Frontal cortex (tissue), 4 donors: ENCODE data around the gene AGBL4. TPM values are rescaled to one million over a fixed set of nuclear protein-coding genes. Genes with fewer than 3 reads are reported as not detected.

ENCODE experiments used
- DNase-seq, 2 donors: peaks; one replicate each; pipeline ENCODE4 v3.0.0; 2012; ENCODE audit warnings: low spot score in 2 of 2
- FAIRE-seq: peaks from 2 replicates; lab custom pipeline; 2012; peaks lifted over from hg19 to GRCh38; lab: Jason Lieb, UNC
- total RNA-seq: library from RNA; depleted of rRNA; stranded (reverse); fragments of >200 nt; gene quantifications from one replicate; pipeline ENCODE4 v1.2.3, GENCODE V29; 2014
- donor health status: control.
- donor health status: control.
- donor health status: control.

Gene AGBL4
- total RNA-seq, 1 donor from 2014 or later = 3.3 TPM

- FAIRE-seq (no peak), DNase-seq (no peak)
These were observed 556.8 kb downstream of the AGBL4 start for GRCh38 chr1:49466961-49467360.

GRCh38 chr1:49465486-49466185 lies 558.1 kb downstream of the AGBL4 start:
- FAIRE-seq (no peak), DNase-seq (no peak)

GRCh38 chr1:49448200-49448599 lies 575.6 kb downstream of the AGBL4 start:
- FAIRE-seq (no peak), DNase-seq (no peak)

GRCh38 chr1:49436865-49437264 lies 586.9 kb downstream of the AGBL4 start:
- no peak for FAIRE-seq
- no peak for DNase-seq

- FAIRE-seq = no peak
- DNase-seq = no peak
These were observed 588.5 kb downstream of the AGBL4 start for GRCh38 chr1:49435291-49435690.

GRCh38 chr1:49424782-49425181 lies 599.0 kb downstream of the AGBL4 start:
- DNase-seq (no peak), FAIRE-seq (no peak)

- DNase-seq (no peak), FAIRE-seq (no peak)
These were observed 607.0 kb downstream of the AGBL4 start for GRCh38 chr1:49416758-49417157.

GRCh38 chr1:49408346-49408745 lies 615.4 kb downstream of the AGBL4 start:
- no peak for FAIRE-seq

GRCh38 chr1:49397086-49397485 lies 626.7 kb downstream of the AGBL4 start:
- no peak for DNase-seq
- FAIRE-seq = no peak

More at GRCh38 chr1:49408346-49408745, 615.4 kb downstream of the AGBL4 start:
- no peak for DNase-seq

- DNase-seq (no peak), FAIRE-seq (no peak)
These were observed 629.6 kb downstream of the AGBL4 start for GRCh38 chr1:49394200-49394599.

- FAIRE-seq = no peak
- DNase-seq = no peak
These were observed 634.1 kb downstream of the AGBL4 start for GRCh38 chr1:49389699-49390098.

GRCh38 chr1:49364676-49365075 lies 659.1 kb downstream of the AGBL4 start:
- DNase-seq = no peak

GRCh38 chr1:49363628-49364027 lies 660.1 kb downstream of the AGBL4 start:
- DNase-seq (no peak), FAIRE-seq (no peak)

More at GRCh38 chr1:49364676-49365075, 659.1 kb downstream of the AGBL4 start:
- no peak for FAIRE-seq

GRCh38 chr1:49358036-49358435 lies 665.7 kb downstream of the AGBL4 start:
- DNase-seq = no peak
- no peak for FAIRE-seq

GRCh38 chr1:49356594-49356993 lies 667.2 kb downstream of the AGBL4 start:
- FAIRE-seq (no peak), DNase-seq (no peak)

GRCh38 chr1:49351768-49352167 lies 672.0 kb downstream of the AGBL4 start:
- no peak for FAIRE-seq
- DNase-seq = peak in 1 of 2 donors; percentile 6

GRCh38 chr1:49346767-49347349 lies 676.9 kb downstream of the AGBL4 start:
- FAIRE-seq (no peak), DNase-seq (no peak)

GRCh38 chr1:49340576-49340975 lies 683.2 kb downstream of the AGBL4 start:
- FAIRE-seq = no peak
- DNase-seq = no peak

GRCh38 chr1:49339043-49339442 lies 684.7 kb downstream of the AGBL4 start:
- FAIRE-seq (no peak), DNase-seq (no peak)

- FAIRE-seq = no peak
- DNase-seq = no peak
These were observed 686.5 kb downstream of the AGBL4 start for GRCh38 chr1:49337251-49337650.

- FAIRE-seq (no peak), DNase-seq (no peak)
These were observed 689.8 kb downstream of the AGBL4 start for GRCh38 chr1:49333906-49334305.
